ENCODE data around the gene ZNF580. TPM values are rescaled to one million over a fixed set of nuclear protein-coding genes. Genes with fewer than 3 reads are reported as not detected.

Gene ZNF580
- total RNA-seq, 1 donor from 2014 or later: 35.8 TPM

DNA sequence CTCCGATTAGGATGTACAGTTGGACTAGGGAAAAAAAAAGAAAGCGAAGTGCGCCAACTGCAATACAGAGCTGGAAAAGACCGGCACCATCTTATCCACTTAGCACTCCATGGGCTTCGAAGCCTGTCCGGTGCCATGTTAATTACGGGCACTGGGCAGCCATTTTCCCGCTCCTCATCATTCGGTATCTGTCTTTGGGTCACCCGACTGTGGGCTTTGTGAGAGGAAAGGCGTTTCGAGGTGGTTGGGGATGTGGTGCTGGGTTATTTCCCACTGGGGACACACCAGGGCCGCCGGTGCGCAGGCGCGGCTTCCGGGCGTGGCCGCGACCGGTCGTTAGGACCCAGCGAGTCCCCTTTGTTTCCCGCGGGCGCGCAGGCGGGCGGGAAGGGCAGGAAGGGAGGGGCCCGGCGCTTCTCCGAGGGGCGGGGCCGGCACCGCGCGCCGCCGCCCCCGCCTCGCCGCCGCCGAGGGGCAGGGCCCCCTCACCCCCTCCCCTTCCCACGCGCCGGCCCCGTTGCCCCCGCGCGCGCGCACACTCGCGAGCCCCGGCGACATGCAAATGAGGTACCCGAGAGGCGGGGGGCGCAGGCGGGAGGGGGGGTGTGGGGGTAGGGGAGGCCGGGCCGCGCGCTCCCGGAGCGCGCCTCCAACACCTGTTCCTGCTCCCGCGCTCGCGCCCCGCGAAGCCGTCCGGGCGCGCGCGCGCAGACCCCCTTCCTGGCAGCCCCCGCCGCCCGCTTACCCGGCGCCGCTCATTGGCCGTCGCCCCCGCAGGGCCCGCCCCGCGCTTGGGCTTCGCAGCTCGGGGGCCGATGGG is 40.8 kb upstream of the ZNF580 start, which contains the start of gene ZNF524:
ZNF524 (plus strand) TSS at position 447 of the 820 bp plus-strand sequence. CDS start 1,825 bp downstream, outside the sequence.
- H3K4me2 ChIP-seq (ENCODE audit: low read length): peak within 1 kb of the TSS; percentile 89
- Mint-ChIP-seq H3K27me3 (ENCODE audit: low read depth, unreplicated experiment) (no peaks in the 10 kb centered on the region), H3K4me3 (ENCODE audit: unreplicated experiment) (peak within 1 kb of the TSS; percentile 97), H3K27ac (ENCODE audit: unreplicated experiment) (peak within 1 kb of the TSS; percentile 99), H3K36me3 (ENCODE audit: low read depth, unreplicated experiment) (peaks cover 21% of the 10 kb centered on the region), H3K4me1 (ENCODE audit: low read depth, unreplicated experiment) (peaks cover 6% of the 10 kb centered on the region), H3K9me3 (ENCODE audit: unreplicated experiment) (peaks cover 8% of the 10 kb centered on the region)
- peak within 1 kb of the TSS; percentile 90 for H3K4me3 ChIP-seq (ENCODE audit: insufficient read depth, low read depth, low read length)
- H4K20me1 ChIP-seq (ENCODE audit: insufficient read depth, low read length): no peaks in the 10 kb centered on the region
- TF ChIP-seq, protein P1, sequence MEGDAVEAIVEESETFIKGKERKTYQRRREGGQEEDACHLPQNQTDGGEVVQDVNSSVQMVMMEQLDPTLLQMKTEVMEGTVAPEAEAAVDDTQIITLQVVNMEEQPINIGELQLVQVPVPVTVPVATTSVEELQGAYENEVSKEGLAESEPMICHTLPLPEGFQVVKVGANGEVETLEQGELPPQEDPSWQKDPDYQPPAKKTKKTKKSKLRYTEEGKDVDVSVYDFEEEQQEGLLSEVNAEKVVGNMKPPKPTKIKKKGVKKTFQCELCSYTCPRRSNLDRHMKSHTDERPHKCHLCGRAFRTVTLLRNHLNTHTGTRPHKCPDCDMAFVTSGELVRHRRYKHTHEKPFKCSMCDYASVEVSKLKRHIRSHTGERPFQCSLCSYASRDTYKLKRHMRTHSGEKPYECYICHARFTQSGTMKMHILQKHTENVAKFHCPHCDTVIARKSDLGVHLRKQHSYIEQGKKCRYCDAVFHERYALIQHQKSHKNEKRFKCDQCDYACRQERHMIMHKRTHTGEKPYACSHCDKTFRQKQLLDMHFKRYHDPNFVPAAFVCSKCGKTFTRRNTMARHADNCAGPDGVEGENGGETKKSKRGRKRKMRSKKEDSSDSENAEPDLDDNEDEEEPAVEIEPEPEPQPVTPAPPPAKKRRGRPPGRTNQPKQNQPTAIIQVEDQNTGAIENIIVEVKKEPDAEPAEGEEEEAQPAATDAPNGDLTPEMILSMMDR (IDR thresholded peaks at IDR 0.05; ENCODE audit: insufficient read depth, low read depth, low read length): no peak
- no peak for TF ChIP-seq EZH2 (IDR thresholded peaks at IDR 0.05; ENCODE audit: insufficient read depth, low read length)
- H2AFZ ChIP-seq (ENCODE audit: low read depth, low read length): peak within 1 kb of the TSS; percentile 84
- H3K9ac ChIP-seq (ENCODE audit: low read length): peak within 1 kb of the TSS; percentile 96
- H3K79me2 ChIP-seq (ENCODE audit: insufficient read depth, low read length): peaks cover 12% of the 10 kb centered on the region
- peak within 1 kb of the TSS; percentile 96 for H3K27ac ChIP-seq (ENCODE audit: low read depth, low read length)
- DNase-seq (ENCODE audit: low read depth) (peak; percentile 77), FAIRE-seq (no peak)
- no peaks in the 10 kb centered on the region for H3K9me3 ChIP-seq (ENCODE audit: insufficient read depth, low read depth, low read length)
- H3K4me1 ChIP-seq (ENCODE audit: insufficient read depth, low read length): peaks cover 5% of the 10 kb centered on the region
- no peaks in the 10 kb centered on the region for H3K27me3 ChIP-seq (ENCODE audit: insufficient read depth, low read length)
- peaks cover 14% of the 10 kb centered on the region for H3K36me3 ChIP-seq (ENCODE audit: insufficient read depth, low read length)

DNA sequence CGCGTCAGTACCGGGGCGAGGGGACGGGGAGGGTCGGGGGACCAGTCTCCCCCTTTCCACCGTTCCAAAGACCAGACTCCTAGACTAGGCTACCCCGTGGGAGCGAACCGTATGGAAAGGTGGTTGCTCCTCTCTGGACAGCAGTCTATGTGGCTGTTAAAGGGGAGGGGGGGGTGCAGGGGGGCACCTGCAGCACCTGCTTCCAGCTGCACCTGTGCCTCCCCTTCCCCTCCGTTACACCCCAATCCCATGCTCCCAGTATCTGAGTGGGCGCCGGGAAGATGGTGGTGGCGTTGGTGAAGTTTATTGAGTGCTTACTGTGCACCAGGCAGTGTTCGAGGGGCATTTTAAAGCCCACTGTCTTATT is 40.2 kb upstream of the ZNF580 start:
- FAIRE-seq: no peak
- H3K9me3 ChIP-seq (ENCODE audit: insufficient read depth, low read depth, low read length): no peaks in the 10 kb centered on the region
- peak overlapping the region; percentile 10 for H2AFZ ChIP-seq (ENCODE audit: low read depth, low read length)
- peak overlapping the region; percentile 58 for H3K4me3 ChIP-seq (ENCODE audit: insufficient read depth, low read depth, low read length)
- peaks cover 12% of the 10 kb centered on the region for H3K79me2 ChIP-seq (ENCODE audit: insufficient read depth, low read length)
- peaks cover 9% of the 10 kb centered on the region for H3K36me3 ChIP-seq (ENCODE audit: insufficient read depth, low read length)
- peak overlapping the region; percentile 89 for H3K4me2 ChIP-seq (ENCODE audit: low read length)
- Mint-ChIP-seq H3K4me1 (ENCODE audit: low read depth, unreplicated experiment) (peaks cover 6% of the 10 kb centered on the region), H3K27me3 (ENCODE audit: low read depth, unreplicated experiment) (no peaks in the 10 kb centered on the region), H3K4me3 (ENCODE audit: unreplicated experiment) (peak overlapping the region; percentile 74), H3K9me3 (ENCODE audit: unreplicated experiment) (peaks cover 5% of the 10 kb centered on the region), H3K36me3 (ENCODE audit: low read depth, unreplicated experiment) (peaks cover 15% of the 10 kb centered on the region), H3K27ac (ENCODE audit: unreplicated experiment) (peak overlapping the region; percentile 34)
- peak overlapping the region; percentile 11 for H3K27ac ChIP-seq (ENCODE audit: low read depth, low read length)
- no peak for DNase-seq (ENCODE audit: low read depth)
- H4K20me1 ChIP-seq (ENCODE audit: insufficient read depth, low read length): no peaks in the 10 kb centered on the region
- peaks cover 5% of the 10 kb centered on the region for H3K4me1 ChIP-seq (ENCODE audit: insufficient read depth, low read length)
- no peaks in the 10 kb centered on the region for H3K27me3 ChIP-seq (ENCODE audit: insufficient read depth, low read length)
- H3K9ac ChIP-seq (ENCODE audit: low read length): peak overlapping the region; percentile 96
- TF ChIP-seq, protein P1 (IDR thresholded peaks at IDR 0.05; ENCODE audit: insufficient read depth, low read depth, low read length): no peak
- no peak for TF ChIP-seq EZH2 (IDR thresholded peaks at IDR 0.05; ENCODE audit: insufficient read depth, low read length)

DNA sequence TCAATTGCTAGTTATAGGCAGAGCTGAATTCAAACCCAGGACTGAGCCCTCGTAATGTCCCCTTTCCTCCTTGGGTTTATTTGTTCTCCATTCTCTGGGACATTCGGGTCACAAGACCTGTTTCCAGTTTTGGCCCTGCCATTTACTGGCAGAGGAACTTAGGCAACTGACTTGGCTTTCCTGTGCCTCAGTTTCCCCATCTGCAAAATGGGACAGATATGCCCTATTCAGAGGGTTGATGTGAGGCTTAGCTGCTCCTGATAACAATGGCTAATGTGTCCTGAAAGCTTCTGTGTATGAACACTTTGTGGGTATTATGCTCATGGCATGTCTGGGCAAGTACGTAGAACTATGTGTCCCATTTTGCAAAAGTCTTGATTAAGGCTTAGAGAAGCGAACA is 39.7 kb upstream of the ZNF580 start:
- peak overlapping the region; percentile 89 for H3K4me2 ChIP-seq (ENCODE audit: low read length)
- peaks cover 11% of the 10 kb centered on the region for H3K36me3 Mint-ChIP-seq (ENCODE audit: low read depth, unreplicated experiment)
- H3K36me3 ChIP-seq (ENCODE audit: insufficient read depth, low read length): peaks cover 5% of the 10 kb centered on the region
- DNase-seq (ENCODE audit: low read depth) (no peak), FAIRE-seq (no peak)
- peaks cover 15% of the 10 kb centered on the region for H3K79me2 ChIP-seq (ENCODE audit: insufficient read depth, low read length)
- peak overlapping the region; percentile 74 for H3K4me3 Mint-ChIP-seq (ENCODE audit: unreplicated experiment)
- peaks cover 6% of the 10 kb centered on the region for H3K4me1 Mint-ChIP-seq (ENCODE audit: low read depth, unreplicated experiment)
- no peaks in the 10 kb centered on the region for H3K27me3 Mint-ChIP-seq (ENCODE audit: low read depth, unreplicated experiment)
- H3K9me3 Mint-ChIP-seq (ENCODE audit: unreplicated experiment): peaks cover 5% of the 10 kb centered on the region
- H3K27ac ChIP-seq (ENCODE audit: low read depth, low read length): no peak overlapping the region
- no peaks in the 10 kb centered on the region for H4K20me1 ChIP-seq (ENCODE audit: insufficient read depth, low read length)
- no peaks in the 10 kb centered on the region for H3K27me3 ChIP-seq (ENCODE audit: insufficient read depth, low read length)
- TF ChIP-seq EZH2 (IDR thresholded peaks at IDR 0.05; ENCODE audit: insufficient read depth, low read length): no peak
- TF ChIP-seq, protein P1 (IDR thresholded peaks at IDR 0.05; ENCODE audit: insufficient read depth, low read depth, low read length): no peak
- peak overlapping the region; percentile 86 for H3K27ac Mint-ChIP-seq (ENCODE audit: unreplicated experiment)
- no peaks in the 10 kb centered on the region for H3K9me3 ChIP-seq (ENCODE audit: insufficient read depth, low read depth, low read length)
- peak overlapping the region; percentile 96 for H3K9ac ChIP-seq (ENCODE audit: low read length)
- peak overlapping the region; percentile 58 for H3K4me3 ChIP-seq (ENCODE audit: insufficient read depth, low read depth, low read length)
- H2AFZ ChIP-seq (ENCODE audit: low read depth, low read length): no peak overlapping the region
- peaks cover 5% of the 10 kb centered on the region for H3K4me1 ChIP-seq (ENCODE audit: insufficient read depth, low read length)
